Renal cortex interstitium (tissue), 15 donors: ENCODE measurements around the gene LRRN4CL. TPM values are rescaled to one million over a fixed set of nuclear protein-coding genes. Genes with fewer than 3 reads are reported as not detected.
A peak's percentile ranks its signal among the peaks of the same experiment; 100 is the strongest.
"Not testable (repeated sequence)": the region's sequence is repeated elsewhere in the genome, so short reads cannot be mapped to it uniquely, and the experiment has no call there.

Experiments
- DNase-seq, 11 donors: peaks; one replicate each; pipeline ENCODE4 v3.0.0-alpha.2; 2013; ENCODE audit warnings: low read depth in 9 of 11, low spot score in 4 of 11; ENCODE audit errors: extremely low read depth in 1 of 11
- long read RNA-seq, 16 experiments: transcript quantifications; one replicate each; lab custom pipeline, GENCODE V29; 2026
- polyA plus RNA-seq, 3 donors: library from polyadenylated mRNA; unstranded; fragments of 120-200 nt; gene quantifications; one replicate each; pipeline ENCODE4 v1.2.1, GENCODE V29; 2013; ENCODE audit not compliant: insufficient read length in 3 of 3

LRRN4CL gene
- 1 to 10 TPM in 2 of 3 donors, under 1 TPM in 1; 0.75 to 1.3 (median 1.1) TPM for polyA plus RNA-seq
- long read RNA-seq, donor 1 = 0 reads
- long read RNA-seq, donor 2 = 0 reads
- long read RNA-seq, donor 3 = 0 reads
- long read RNA-seq, donor 4 = 0 reads
- long read RNA-seq, donor 5 = 0 reads
- long read RNA-seq, donor 6, partial matches to known transcripts = 0 of 1 reads
- long read RNA-seq, donor 6, other reads (novel, unspliced or antisense) = 0 of 1 reads
- long read RNA-seq, donor 7 = 0 reads
- long read RNA-seq, donor 8 = 0 reads
- long read RNA-seq, donor 9, partial matches to known transcripts = 0 of 1 reads
- long read RNA-seq, donor 9, other reads (novel, unspliced or antisense) = 0 of 1 reads
- long read RNA-seq, donor 10 = 0 reads
- long read RNA-seq, donor 11 = 0 reads
- long read RNA-seq, donor 12 = 0 reads
- long read RNA-seq, donor 13 = 0 reads
- long read RNA-seq, donor 14 = 0 reads
- long read RNA-seq, donor 15 = 0 reads
- long read RNA-seq, donor 16, partial matches to known transcripts = 0 of 1 reads
- long read RNA-seq, donor 16, other reads (novel, unspliced or antisense) = 0 of 1 reads

- DNase-seq = no peak
These were observed at the start of gene LRRN4CL for GRCh38 chr11:62689421-62690183. Gene LRRN4CL, minus strand, starts transcription at chr11:62689530. Its CDS starts 1,022 bp downstream, at chr11:62688508.

- no peak for DNase-seq
These were observed 47.9 kb upstream of the LRRN4CL start for GRCh38 chr11:62737196-62737595.

GRCh38 chr11:62732830-62733229 is 43.5 kb upstream of the LRRN4CL start:
- no peak for DNase-seq

GRCh38 chr11:62730076-62730475 is 40.7 kb upstream of the LRRN4CL start:
- DNase-seq = not testable (repeated sequence)

GRCh38 chr11:62728171-62728988 is 39.0 kb upstream of the LRRN4CL start, which contains the start of gene TTC9C:
Gene TTC9C, plus strand, starts transcription at chr11:62728486. Its CDS starts 363 bp downstream, at chr11:62728849.
- DNase-seq = peak in 9 of 11 donors; percentile 71 to 88 (median 79)

GRCh38 chr11:62727872-62728170 is 38.5 kb upstream of the LRRN4CL start:
- peak in 9 of 11 donors; percentile 90 to 98 (median 96) for DNase-seq

- peak; percentile 95 to 99 (median 98) for DNase-seq
These were observed 38.0 kb upstream of the LRRN4CL start, which contains the start of gene HNRNPUL2 for GRCh38 chr11:62727165-62727871. Gene HNRNPUL2, minus strand, starts transcription at chr11:62727457. Its CDS starts 301 bp downstream, at chr11:62727156.

GRCh38 chr11:62726915-62727164 is 37.5 kb upstream of the LRRN4CL start:
- DNase-seq = no peak

- no peak for DNase-seq
These were observed 37.0 kb upstream of the LRRN4CL start for GRCh38 chr11:62726156-62726914.

- DNase-seq = no peak
These were observed 36.3 kb upstream of the LRRN4CL start for GRCh38 chr11:62725646-62726045.

GRCh38 chr11:62724171-62724570 is 34.8 kb upstream of the LRRN4CL start:
- no peak for DNase-seq

GRCh38 chr11:62721994-62722393 is 32.7 kb upstream of the LRRN4CL start:
- no peak for DNase-seq

- no peak for DNase-seq
These were observed 30.1 kb upstream of the LRRN4CL start for GRCh38 chr11:62719302-62719978.

- no peak for DNase-seq
These were observed 27.5 kb upstream of the LRRN4CL start for GRCh38 chr11:62716816-62717215.

GRCh38 chr11:62716206-62716605 is 26.9 kb upstream of the LRRN4CL start:
- no peak for DNase-seq

- DNase-seq = no peak
These were observed 26.1 kb upstream of the LRRN4CL start for GRCh38 chr11:62715150-62716130.
